ENCODE results near the gene TTC21A.

The TTC21A gene

DNA sequence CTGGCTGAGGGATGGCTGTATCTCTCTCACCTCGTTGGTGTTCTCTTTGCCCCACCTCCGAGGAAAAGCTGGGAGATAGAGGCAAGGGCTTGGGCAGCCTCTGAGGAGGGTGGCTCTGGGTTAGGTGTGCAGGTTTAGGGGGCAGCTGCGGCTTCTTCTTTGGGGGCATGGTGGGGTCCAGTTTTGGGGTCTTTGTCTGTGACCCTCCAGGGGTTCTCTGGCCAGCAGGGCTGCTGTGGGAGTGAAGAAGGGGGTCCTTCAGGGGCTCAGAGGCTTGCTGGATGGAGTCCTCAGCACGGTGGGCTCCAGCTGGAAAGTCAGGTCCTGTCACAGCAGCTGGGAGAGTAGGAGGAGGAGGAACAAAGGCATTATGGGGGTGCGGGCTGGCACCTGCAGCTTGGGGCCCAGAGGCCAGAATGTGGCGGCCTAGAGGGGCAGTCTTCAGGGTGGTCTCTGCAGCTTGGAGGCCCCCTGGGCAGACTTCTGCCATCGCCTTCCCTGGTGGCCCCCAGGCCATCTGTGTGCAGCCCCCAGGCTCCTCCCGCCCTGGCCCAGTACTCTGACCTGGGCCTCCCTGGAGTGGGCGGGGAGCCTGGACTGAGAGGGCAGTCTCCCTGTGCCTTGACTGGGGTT is 78.0 kb downstream of the TTC21A start:
- Histone ChIP-seq H3K27ac (ENCODE audit: insufficient read depth, low read depth, low read length, poor library complexity, severe bottlenecking) (no peak overlapping the region), H3K36me3 (ENCODE audit: control insufficient read depth, insufficient read depth, low read length) (no peaks in the 10 kb centered on the region), H3K9me3 (ENCODE audit: control insufficient read depth, low read length) (no peaks in the 10 kb centered on the region), H3K4me1 (ENCODE audit: control insufficient read depth, insufficient read depth, low read length) (peaks cover 1% of the 10 kb centered on the region), H3K27me3 (ENCODE audit: control insufficient read depth, insufficient read depth, low read length, poor library complexity, severe bottlenecking) (no peaks in the 10 kb centered on the region), H3K4me3 (ENCODE audit: insufficient read depth, low read depth, low read length) (no peak overlapping the region)
- 92 to 93% methylated on average over 9 of the region's 9 CpGs for WGBS, 2 experiments

GRCh38 chr3:39185959-39186691 is 78.6 kb downstream of the TTC21A start:
- H3K9me3 ChIP-seq (ENCODE audit: control insufficient read depth, low read length), result no peaks in the 10 kb centered on the region
- no peaks in the 10 kb centered on the region for H3K27me3 ChIP-seq (ENCODE audit: control insufficient read depth, insufficient read depth, low read length, poor library complexity, severe bottlenecking)
- H3K27ac ChIP-seq (ENCODE audit: insufficient read depth, low read depth, low read length, poor library complexity, severe bottlenecking), result no peak overlapping the region
- H3K4me3 ChIP-seq (ENCODE audit: insufficient read depth, low read depth, low read length), result no peak overlapping the region
- WGBS, 2 experiments, result 92 to 93% methylated on average over 14 of the region's 14 CpGs
- no peaks in the 10 kb centered on the region for H3K4me1 ChIP-seq (ENCODE audit: control insufficient read depth, insufficient read depth, low read length)
- H3K36me3 ChIP-seq (ENCODE audit: control insufficient read depth, insufficient read depth, low read length), result no peaks in the 10 kb centered on the region

DNA sequence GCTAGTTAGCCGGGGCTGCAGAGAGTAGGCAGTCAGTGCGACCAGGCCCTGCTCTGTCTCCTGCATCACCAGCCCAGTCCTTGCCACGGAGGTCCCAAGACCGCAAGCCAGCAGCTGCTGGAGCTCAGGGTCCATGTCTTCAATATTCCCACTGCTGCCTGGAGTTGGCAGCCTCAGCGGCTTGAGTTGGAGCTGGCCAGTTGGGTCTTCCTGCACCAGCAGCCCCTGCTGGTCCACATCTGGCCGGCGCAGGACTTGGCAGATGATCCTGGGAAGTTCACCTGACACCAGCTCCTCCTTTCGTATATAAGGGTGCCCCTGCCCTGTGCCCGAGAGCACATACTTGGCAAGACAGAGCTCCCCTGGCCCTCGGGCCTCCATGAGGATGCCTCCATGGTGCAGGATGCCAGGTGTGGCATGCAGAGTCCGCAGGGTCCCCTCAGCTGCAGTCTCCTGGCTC is 79.2 kb downstream of the TTC21A start:
- Histone ChIP-seq H3K4me1 (ENCODE audit: control insufficient read depth, insufficient read depth, low read length) (no peaks in the 10 kb centered on the region), H3K9me3 (ENCODE audit: control insufficient read depth, low read length) (no peaks in the 10 kb centered on the region), H3K27ac (ENCODE audit: insufficient read depth, low read depth, low read length, poor library complexity, severe bottlenecking) (no peak overlapping the region), H3K4me3 (ENCODE audit: insufficient read depth, low read depth, low read length) (no peak overlapping the region), H3K36me3 (ENCODE audit: control insufficient read depth, insufficient read depth, low read length) (no peaks in the 10 kb centered on the region), H3K27me3 (ENCODE audit: control insufficient read depth, insufficient read depth, low read length, poor library complexity, severe bottlenecking) (no peaks in the 10 kb centered on the region)
- 91 to 92% methylated on average over 11 of the region's 11 CpGs for WGBS, 2 experiments

DNA sequence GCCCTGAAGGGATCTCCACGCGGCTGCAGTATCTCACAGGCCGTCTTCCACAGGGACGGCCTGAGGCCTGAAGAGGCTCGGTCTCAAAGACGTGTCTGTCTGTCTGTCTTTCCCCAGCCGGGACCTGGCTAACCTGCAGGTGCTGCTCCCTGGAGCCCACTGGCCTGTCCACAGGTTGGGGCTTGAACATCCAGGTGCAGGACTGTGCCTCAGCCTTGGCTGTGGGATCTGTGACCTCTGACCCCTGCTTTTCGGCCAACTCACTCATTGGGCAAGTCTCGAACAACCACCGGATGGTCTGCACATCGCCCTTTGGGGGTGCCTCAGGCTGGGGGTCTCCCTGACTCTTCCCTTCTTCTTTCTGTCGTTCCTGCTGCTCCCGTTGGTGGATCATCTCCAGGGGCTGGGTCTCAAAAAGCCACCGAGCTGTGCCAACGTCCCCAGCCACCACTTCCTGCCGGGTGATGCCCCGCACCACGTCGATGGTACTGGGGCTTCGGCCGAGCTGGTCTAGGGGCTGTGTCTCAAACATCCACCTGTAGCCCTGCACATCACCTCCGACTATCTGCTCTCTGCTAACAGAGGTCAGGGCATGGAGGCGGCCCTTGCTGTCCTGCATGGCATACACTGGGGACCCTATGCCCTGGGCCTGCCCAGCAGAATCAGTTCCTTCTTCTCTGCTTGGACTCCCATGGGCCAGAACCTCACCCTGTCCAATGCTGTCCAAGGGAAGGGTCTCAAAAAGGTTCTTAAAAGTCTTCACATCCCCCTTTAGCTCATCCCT is 80.1 kb downstream of the TTC21A start:
- Histone ChIP-seq H3K27ac (ENCODE audit: insufficient read depth, low read depth, low read length, poor library complexity, severe bottlenecking) (no peak overlapping the region), H3K27me3 (ENCODE audit: control insufficient read depth, insufficient read depth, low read length, poor library complexity, severe bottlenecking) (no peaks in the 10 kb centered on the region), H3K4me1 (ENCODE audit: control insufficient read depth, insufficient read depth, low read length) (no peaks in the 10 kb centered on the region), H3K4me3 (ENCODE audit: insufficient read depth, low read depth, low read length) (no peak overlapping the region), H3K9me3 (ENCODE audit: control insufficient read depth, low read length) (no peaks in the 10 kb centered on the region), H3K36me3 (ENCODE audit: control insufficient read depth, insufficient read depth, low read length) (no peaks in the 10 kb centered on the region)
- WGBS, 2 experiments, result 93 to 96% methylated on average over 23 of the region's 23 CpGs
